ENCODE measurements around the gene IGF2BP2. TPM values are rescaled to one million over a fixed set of nuclear protein-coding genes. Genes with fewer than 3 reads are reported as not detected.

The IGF2BP2 gene
- total and polyA plus RNA-seq, 2 of the 8 experiments (the other 6 are each of a cell fraction or from before 2014, with no cell fraction given): 7.4 to 121 TPM

- no peak for TF ChIP-seq MAFK (IDR thresholded peaks at IDR 0.05; ENCODE audit: low read depth, low read length)
- no peak for TF ChIP-seq RFX5 (IDR thresholded peaks at IDR 0.05; ENCODE audit: borderline replicate concordance, low read depth, low read length)
- TF ChIP-seq CHD2 (IDR thresholded peaks at IDR 0.05; ENCODE audit: low read length): no peak
- TF ChIP-seq SAP30 (IDR thresholded peaks at IDR 0.05; ENCODE audit: insufficient read depth, insufficient replicate concordance, low read length): no peak
- TF ChIP-seq, protein P1, sequence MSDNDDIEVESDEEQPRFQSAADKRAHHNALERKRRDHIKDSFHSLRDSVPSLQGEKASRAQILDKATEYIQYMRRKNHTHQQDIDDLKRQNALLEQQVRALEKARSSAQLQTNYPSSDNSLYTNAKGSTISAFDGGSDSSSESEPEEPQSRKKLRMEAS (IDR thresholded peaks at IDR 0.05): no peak
- TF ChIP-seq HDAC2 (IDR thresholded peaks at IDR 0.05; ENCODE audit: borderline replicate concordance in 1 of 2, low read depth in 2 of 2, low read length in 2 of 2): no peak
Observed at GRCh38 chr3:185720326-185720725, 104.5 kb downstream of the IGF2BP2 start (continued).

All from H1 (cell line).